Muscle layer of duodenum (tissue), 2 donors: ENCODE results near the gene NOC2L.

Source experiments
- H3K27ac ChIP-seq: one replicate; pipeline ENCODE4 v1.7.0; 2013; ENCODE audit warnings: mild to moderate bottlenecking, low read length
- H3K27me3 ChIP-seq: one replicate; pipeline ENCODE4 v1.7.0; 2013; ENCODE audit warnings: low read depth, mild to moderate bottlenecking, control low read depth, low read length
- H3K36me3 ChIP-seq, 2 donors: one replicate each; pipeline ENCODE4 v1.7.0; 2013; ENCODE audit warnings: low read length in 2 of 2, control low read depth in 1 of 2, mild to moderate bottlenecking in 1 of 2; ENCODE audit not compliant: insufficient read depth in 2 of 2, control insufficient read depth in 1 of 2
- H3K4me1 ChIP-seq, 2 donors: one replicate each; pipeline ENCODE4 v1.7.0; 2013; ENCODE audit warnings: low read length in 2 of 2, mild to moderate bottlenecking in 2 of 2, control low read depth in 1 of 2, moderate library complexity in 1 of 2; ENCODE audit not compliant: insufficient read depth in 2 of 2, control insufficient read depth in 1 of 2
- H3K4me3 ChIP-seq, 2 donors: one replicate each; pipeline ENCODE4 v1.7.0; 2013; ENCODE audit warnings: low read length in 2 of 2, low read depth in 1 of 2, mild to moderate bottlenecking in 1 of 2
- H3K9me3 ChIP-seq, 2 donors: one replicate each; pipeline ENCODE4 v1.7.0; 2013; ENCODE audit warnings: low read length in 2 of 2, control low read depth in 1 of 2, mild to moderate bottlenecking in 1 of 2; ENCODE audit not compliant: control insufficient read depth in 1 of 2
- donor health status: healthy.

The NOC2L gene

GRCh38 chr1:963746-964525 lies 4.9 kb upstream of the NOC2L start:
- peaks cover 0 to 11% of the 10 kb centered on the region in 2 donors for H3K36me3 ChIP-seq
- peaks cover 14% of the 10 kb centered on the region for H3K27me3 ChIP-seq
- no peak overlapping the region for H3K4me3 ChIP-seq
- no peaks in the 10 kb centered on the region for H3K9me3 ChIP-seq
- H3K27ac ChIP-seq: no peak overlapping the region
- peaks cover 0 to 28% of the 10 kb centered on the region in 2 donors for H3K4me1 ChIP-seq

- Histone ChIP-seq H3K27ac (no peak overlapping the region), H3K4me1 (peaks cover 0 to 33% of the 10 kb centered on the region in 2 donors), H3K9me3 (no peaks in the 10 kb centered on the region), H3K27me3 (peaks cover 9% of the 10 kb centered on the region), H3K4me3 (no peak overlapping the region), H3K36me3 (peaks cover 0 to 11% of the 10 kb centered on the region in 2 donors)
Measured at GRCh38 chr1:963301-963651, 4.2 kb upstream of the NOC2L start.

- H3K27me3 ChIP-seq: peaks cover 3% of the 10 kb centered on the region
- H3K4me1 ChIP-seq: peaks cover 2 to 39% of the 10 kb centered on the region in 2 donors
- no peak overlapping the region for H3K4me3 ChIP-seq
- H3K9me3 ChIP-seq: no peaks in the 10 kb centered on the region
- no peak overlapping the region for H3K27ac ChIP-seq
- H3K36me3 ChIP-seq: peaks cover 0 to 11% of the 10 kb centered on the region in 2 donors
Measured at GRCh38 chr1:962381-963300, 3.6 kb upstream of the NOC2L start.

- H3K4me3 ChIP-seq: peak overlapping the region in 1 of 2 donors; percentile 92
- no peak overlapping the region for H3K27ac ChIP-seq
- H3K4me1 ChIP-seq: peaks cover 5 to 38% of the 10 kb centered on the region in 2 donors
- no peaks in the 10 kb centered on the region for H3K27me3 ChIP-seq
- no peaks in the 10 kb centered on the region for H3K9me3 ChIP-seq
- H3K36me3 ChIP-seq: peaks cover 7 to 21% of the 10 kb centered on the region in 2 donors
Measured at GRCh38 chr1:961132-961669, 2.1 kb upstream of the NOC2L start.

- Histone ChIP-seq H3K4me1 (peaks cover 5 to 34% of the 10 kb centered on the region in 2 donors), H3K4me3 (peak within 1 kb of the TSS in 1 of 2 donors; percentile 92), H3K9me3 (no peaks in the 10 kb centered on the region), H3K36me3 (peaks cover 13 to 27% of the 10 kb centered on the region in 2 donors), H3K27me3 (no peaks in the 10 kb centered on the region), H3K27ac (no peak within 1 kb of the TSS)
Measured at GRCh38 chr1:960363-961131, 1.5 kb upstream of the NOC2L start, which contains the start of gene KLHL17. KLHL17 (plus strand) TSS chr1:960584; CDS start chr1:960694, 110 bp downstream.

- Histone ChIP-seq H3K4me3 (peak overlapping the region in 1 of 2 donors; percentile 92), H3K9me3 (no peaks in the 10 kb centered on the region), H3K27ac (no peak overlapping the region), H3K36me3 (peaks cover 20 to 34% of the 10 kb centered on the region in 2 donors), H3K4me1 (peaks cover 5 to 34% of the 10 kb centered on the region in 2 donors), H3K27me3 (no peaks in the 10 kb centered on the region)
Measured at GRCh38 chr1:959731-960362, 791 bp upstream of the NOC2L start.

- no peak overlapping the region for H3K27ac ChIP-seq
- H3K36me3 ChIP-seq: peaks cover 29 to 55% of the 10 kb centered on the region in 2 donors
- no peak overlapping the region for H3K4me3 ChIP-seq
- peaks cover 5 to 34% of the 10 kb centered on the region in 2 donors for H3K4me1 ChIP-seq
- no peaks in the 10 kb centered on the region for H3K27me3 ChIP-seq
- no peaks in the 10 kb centered on the region for H3K9me3 ChIP-seq
Measured at GRCh38 chr1:956636-957035, 2.4 kb downstream of the NOC2L start.

- peaks cover 33 to 67% of the 10 kb centered on the region in 2 donors for H3K36me3 ChIP-seq
- H3K4me1 ChIP-seq: peaks cover 5 to 29% of the 10 kb centered on the region in 2 donors
Measured at GRCh38 chr1:955474-955873, 3.6 kb downstream of the NOC2L start.

GRCh38 chr1:954927-955326 lies 4.1 kb downstream of the NOC2L start:
- no peak overlapping the region for H3K27ac ChIP-seq
- H3K4me3 ChIP-seq: no peak overlapping the region
- H3K27me3 ChIP-seq: no peaks in the 10 kb centered on the region
- H3K36me3 ChIP-seq: peaks cover 39 to 72% of the 10 kb centered on the region in 2 donors
- no peaks in the 10 kb centered on the region for H3K9me3 ChIP-seq
- peaks cover 5 to 27% of the 10 kb centered on the region in 2 donors for H3K4me1 ChIP-seq

More at GRCh38 chr1:955474-955873, 3.6 kb downstream of the NOC2L start:
- Histone ChIP-seq H3K4me3 (no peak overlapping the region), H3K27me3 (no peaks in the 10 kb centered on the region), H3K27ac (no peak overlapping the region), H3K9me3 (no peaks in the 10 kb centered on the region)

- H3K4me3 ChIP-seq: no peak overlapping the region
- H3K4me1 ChIP-seq: peaks cover 5 to 20% of the 10 kb centered on the region in 2 donors
- no peaks in the 10 kb centered on the region for H3K27me3 ChIP-seq
- H3K36me3 ChIP-seq: peaks cover 41 to 85% of the 10 kb centered on the region in 2 donors
- H3K9me3 ChIP-seq: no peaks in the 10 kb centered on the region
- no peak overlapping the region for H3K27ac ChIP-seq
Measured at GRCh38 chr1:953524-954320, 5.3 kb downstream of the NOC2L start.
